HG03097 (cell line): Measurements from ENCODE around the gene UBE2E2.

Experiments used
- ATAC-seq: cut with Tn5 transposase; IDR thresholded peaks from one replicate; pipeline ENCODE4 v1.9.1; 2021; ENCODE audit not compliant: unreplicated experiment, low FRiP score

The UBE2E2 gene

GRCh38 chr3:23553353-23553752 lies 350.2 kb downstream of the UBE2E2 start:
- ATAC-seq, result no peak

GRCh38 chr3:23565041-23565775 lies 362.1 kb downstream of the UBE2E2 start:
- no peak for ATAC-seq

GRCh38 chr3:23566499-23566898 lies 363.4 kb downstream of the UBE2E2 start:
- ATAC-seq, result no peak

DNA sequence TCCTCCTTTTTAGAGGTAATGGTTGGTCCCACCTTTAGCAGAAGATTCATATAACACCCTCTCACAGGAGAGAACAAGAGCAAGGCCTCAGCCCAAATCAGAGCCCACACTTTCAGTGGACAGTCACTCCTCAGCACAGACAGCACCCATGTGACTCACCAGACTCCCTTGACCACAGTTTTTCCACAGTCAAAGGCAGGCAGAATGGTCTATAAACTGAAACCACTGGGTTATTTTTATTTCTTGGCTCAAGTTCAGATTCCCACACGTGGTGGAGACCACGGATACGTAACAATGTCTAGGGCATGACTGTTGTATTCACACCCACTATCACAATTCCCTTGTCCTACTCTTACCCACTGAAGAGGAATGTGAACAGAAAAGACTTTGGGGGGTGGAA lies 364.8 kb downstream of the UBE2E2 start:
- no peak for ATAC-seq

GRCh38 chr3:23573827-23574226 lies 370.7 kb downstream of the UBE2E2 start:
- no peak for ATAC-seq

DNA sequence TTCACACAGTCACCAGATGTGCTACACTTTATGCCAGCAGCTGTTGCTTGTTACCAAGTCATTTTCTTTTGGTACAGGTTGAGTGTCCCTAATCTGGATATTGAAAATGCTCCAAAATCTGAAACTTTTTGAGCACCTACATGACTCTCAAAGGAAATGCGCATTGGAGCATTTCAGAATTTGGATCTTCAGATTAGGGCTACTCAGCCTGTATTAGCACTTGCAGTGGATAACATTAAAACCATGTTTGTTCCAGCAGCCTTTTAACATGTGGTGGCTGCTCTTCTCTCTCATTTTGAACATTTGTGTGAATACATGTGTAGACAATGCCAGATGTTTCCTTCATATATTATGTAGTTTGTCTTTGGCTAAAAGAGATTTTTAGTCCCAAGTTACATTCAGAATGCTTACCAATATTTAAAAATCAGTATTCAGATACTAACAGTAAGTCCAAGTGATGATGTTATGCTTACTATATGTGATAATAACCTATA lies 371.7 kb downstream of the UBE2E2 start:
- ATAC-seq, result no peak

DNA sequence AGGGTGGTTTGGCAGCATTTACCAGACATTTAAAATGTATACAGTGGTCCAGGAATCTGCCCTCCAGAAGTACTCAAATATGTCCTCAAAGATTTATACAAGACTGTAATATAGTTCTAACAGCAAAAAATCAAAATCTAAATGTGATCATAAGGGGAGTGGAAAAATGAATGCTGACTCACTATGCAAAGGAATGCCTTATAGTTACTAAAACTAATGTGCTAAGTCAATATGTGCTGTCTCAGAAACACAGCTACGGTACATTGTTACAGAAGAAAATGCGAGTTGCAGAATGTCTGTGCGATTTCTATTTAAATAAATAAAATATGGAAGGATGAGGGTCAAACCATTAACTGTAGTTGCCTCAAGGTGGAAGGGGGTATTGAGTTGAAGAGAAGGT lies 372.6 kb downstream of the UBE2E2 start:
- ATAC-seq, result no peak

DNA sequence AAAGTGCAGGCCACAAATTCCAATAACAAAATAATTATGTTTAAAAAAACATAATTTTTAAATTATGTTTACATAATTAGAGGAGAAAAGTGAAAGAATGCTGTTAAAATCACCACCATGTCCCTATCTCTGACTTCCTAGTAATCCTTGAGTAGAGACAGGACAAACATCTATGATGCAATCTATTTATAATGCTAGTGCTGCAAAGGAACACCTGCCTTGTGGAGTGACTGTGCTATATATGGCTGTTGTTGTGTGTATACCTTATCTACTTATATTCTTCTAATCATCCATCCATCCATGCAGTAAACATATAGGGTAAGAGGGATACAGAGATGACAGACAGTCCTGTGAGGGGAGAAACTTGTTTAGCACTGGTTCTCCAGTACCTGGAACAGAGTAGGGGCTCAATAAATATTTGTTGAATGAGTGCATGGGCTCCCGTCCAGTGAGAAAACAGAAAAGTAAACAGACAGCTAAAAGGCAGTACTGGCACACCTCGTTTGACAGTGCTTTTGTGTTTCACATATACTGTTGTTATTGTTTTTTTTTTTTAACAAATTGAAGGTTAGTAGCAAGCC lies 373.3 kb downstream of the UBE2E2 start:
- no peak for ATAC-seq

GRCh38 chr3:23580096-23580713 lies 377.1 kb downstream of the UBE2E2 start:
- ATAC-seq, result no peak

GRCh38 chr3:23583980-23584740 lies 381.0 kb downstream of the UBE2E2 start:
- no peak for ATAC-seq

DNA sequence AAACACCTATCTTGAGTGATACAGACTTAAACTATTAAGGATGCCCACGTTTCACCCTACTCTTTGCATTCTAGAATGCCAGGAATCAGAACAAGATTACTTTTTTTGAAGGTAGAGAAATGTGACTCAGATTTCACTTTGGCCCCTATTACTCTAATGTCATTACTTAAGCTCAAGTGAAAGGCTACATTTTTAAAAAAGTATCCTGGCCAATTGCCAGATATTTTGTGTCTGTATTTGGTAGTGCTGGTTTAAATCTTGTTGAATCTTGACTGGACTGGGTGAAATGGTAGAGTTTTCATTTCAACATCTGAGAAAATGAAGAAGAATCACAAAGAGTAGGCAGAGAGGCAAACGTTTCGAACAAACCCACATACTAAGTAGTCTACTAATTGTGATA lies 384.4 kb downstream of the UBE2E2 start:
- ATAC-seq, result no peak

- ATAC-seq, result no peak
These were observed 385.4 kb downstream of the UBE2E2 start for GRCh38 chr3:23588547-23588946.

- ATAC-seq, result no peak
These were observed 386.5 kb downstream of the UBE2E2 start for GRCh38 chr3:23589602-23590001.

DNA sequence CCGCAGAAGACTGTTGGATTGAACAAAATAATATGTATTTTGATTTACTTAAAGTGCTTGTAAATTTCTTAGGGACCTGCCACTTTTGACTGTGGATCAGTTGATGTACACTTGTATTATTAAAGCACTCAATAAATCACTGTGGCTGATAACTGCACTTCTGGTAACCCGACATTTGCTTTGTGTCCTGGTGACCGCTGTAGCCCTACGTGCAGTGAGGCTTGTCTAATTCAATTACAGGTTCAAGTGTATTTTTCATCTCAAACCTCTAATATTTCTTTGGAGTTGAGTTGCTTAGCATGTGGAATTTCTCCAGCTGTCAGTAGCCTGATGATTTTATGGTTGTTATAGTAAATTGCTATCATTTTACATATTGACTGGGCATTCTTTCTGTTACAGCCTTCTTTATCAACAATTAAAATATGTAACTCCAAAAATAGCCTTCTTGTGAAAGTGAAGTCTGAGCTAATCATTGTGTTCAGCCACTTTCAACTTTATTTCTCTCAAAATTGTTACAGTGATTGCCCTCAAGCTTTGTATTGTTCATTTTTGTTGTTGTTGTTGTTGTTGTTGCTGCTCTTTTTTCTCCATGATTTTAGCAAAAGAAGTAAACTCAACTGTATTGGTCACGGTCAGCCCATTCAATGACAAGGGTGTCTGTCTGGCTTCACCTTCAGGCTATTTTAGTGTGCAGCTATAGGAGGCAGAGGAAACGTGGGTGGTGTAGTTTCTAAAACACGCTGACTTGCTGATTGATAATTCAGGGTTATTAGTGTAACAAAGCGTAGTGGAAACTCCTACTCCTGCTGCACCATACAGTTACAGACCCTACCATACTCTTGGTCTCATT lies 387.5 kb downstream of the UBE2E2 start:
- peak; percentile 43 for ATAC-seq

- ATAC-seq, result no peak
These were observed 388.2 kb downstream of the UBE2E2 start for GRCh38 chr3:23591374-23591773.

DNA sequence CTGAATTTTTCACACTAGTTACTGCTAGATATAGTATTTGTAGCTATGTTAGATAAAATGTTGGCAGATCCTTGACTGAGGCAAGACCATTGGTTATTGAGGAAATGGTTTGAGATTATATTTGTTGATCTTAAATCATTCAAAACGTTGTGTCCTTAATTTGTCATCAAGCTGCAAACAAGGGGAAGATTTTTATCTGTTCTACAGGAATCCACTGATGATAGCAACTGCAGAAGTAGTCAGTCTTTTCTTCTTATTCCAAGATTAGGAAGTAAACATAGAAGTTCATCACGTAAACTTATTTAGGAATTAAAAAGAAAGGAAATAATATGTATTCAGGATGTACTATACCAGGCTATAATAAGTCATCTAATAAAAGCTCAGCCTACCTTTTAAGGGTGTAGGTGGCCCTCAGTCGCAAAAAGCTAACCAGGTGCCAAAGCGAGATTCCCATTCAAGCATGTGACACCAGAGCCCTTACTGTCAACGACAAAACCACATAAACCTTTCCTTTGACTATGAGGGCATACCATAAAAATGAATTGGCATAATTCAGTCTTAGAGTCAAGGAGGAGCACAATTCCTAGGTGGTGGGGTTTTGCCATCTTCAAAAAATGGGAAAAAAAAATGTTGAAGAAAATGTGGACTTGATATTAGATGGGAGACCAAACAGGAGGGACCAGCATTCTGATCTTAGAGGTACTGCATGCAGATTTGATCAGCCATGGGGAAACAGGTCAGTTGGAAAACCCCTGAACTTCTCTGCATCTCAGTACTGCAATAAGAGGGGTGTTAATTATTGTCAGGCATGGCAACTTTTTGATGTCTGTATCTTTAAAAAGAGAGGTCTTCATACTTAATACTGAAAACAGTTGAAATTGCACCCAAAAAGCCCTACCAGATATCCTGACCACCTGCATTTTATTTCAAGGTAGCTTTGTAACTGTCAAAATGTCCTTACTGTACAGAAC lies 390.1 kb downstream of the UBE2E2 start:
- peak; percentile 68 for ATAC-seq

- ATAC-seq, result no peak
These were observed 390.9 kb downstream of the UBE2E2 start for GRCh38 chr3:23594066-23594465.

- ATAC-seq, result no peak
These were observed 392.0 kb downstream of the UBE2E2 start for GRCh38 chr3:23594894-23595670.
